ENCODE measurements around the gene MZT2A.
"Not testable (repeated sequence)": the region's sequence is repeated elsewhere in the genome, so short reads cannot be mapped to it uniquely, and the experiment has no call there.

The MZT2A gene, protein sequence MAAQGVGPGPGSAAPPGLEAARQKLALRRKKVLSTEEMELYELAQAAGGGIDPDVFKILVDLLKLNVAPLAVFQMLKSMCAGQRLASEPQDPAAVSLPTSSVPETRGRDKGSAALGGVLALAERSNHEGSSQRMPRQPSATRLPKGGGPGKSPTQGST

DNA sequence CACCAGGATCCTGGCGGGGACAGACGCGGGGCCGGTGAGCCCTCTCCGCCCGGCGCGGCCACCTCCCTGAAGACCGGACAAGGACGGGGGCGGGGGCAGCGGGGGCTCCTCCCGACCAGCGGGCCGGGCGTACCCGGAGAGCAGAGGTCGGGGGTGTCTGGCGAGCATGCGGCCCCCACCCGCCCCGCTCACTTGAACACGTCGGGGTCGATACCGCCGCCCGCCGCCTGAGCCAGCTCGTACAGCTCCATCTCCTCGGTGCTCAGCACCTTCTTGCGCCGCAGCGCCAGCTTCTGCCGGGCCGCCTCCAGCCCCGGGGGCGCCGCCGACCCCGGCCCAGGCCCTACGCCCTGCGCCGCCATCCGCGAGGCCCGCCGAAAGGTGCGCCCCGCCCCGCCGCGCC, at the start of gene MZT2A:
Gene MZT2A (minus strand): TSS at position 383 of the 403 bp plus-strand sequence. CDS start 21 bp downstream, at position 362.
- DNase-seq = not testable (repeated sequence)

DNA sequence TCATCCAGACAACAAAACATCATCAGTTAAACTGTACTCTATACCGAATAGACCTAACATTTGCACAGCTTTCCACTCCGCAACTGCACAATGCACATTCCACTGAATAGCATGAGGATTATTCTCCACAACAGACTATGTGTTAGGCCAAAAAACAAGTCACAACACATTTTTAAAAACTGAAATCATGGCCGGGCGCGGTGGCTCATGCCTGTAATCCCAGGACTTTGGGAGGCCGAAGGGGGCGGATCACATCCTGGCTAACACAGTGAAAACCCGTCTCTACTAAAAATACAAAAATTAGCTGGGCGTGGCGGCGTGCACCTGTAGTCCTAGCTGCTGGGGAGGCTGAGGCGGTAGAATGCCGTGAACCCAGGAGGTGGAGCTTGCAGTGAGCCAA, 46.7 kb upstream of the MZT2A start:
- not testable (repeated sequence) for DNase-seq

DNA sequence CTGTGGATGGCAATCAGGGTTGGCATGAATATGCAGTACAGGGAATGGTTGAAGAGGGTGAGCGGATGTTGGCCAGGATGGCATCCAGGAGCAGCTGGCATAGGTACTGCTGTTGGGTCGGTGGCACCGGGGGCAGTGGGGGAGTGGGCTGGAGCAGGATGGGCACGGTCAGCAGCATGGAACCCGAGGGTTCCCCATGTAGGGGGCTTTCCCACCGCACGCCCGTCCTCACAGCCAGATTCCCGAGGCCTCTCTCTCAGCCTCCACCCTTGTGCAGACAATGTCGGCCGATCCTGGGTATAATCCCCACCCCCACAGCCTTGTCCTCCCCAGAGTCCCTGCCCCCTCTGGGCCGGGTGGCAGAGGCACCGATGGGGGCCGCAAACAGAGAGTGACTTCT, 44.6 kb upstream of the MZT2A start:
- DNase-seq = not testable (repeated sequence)

DNA sequence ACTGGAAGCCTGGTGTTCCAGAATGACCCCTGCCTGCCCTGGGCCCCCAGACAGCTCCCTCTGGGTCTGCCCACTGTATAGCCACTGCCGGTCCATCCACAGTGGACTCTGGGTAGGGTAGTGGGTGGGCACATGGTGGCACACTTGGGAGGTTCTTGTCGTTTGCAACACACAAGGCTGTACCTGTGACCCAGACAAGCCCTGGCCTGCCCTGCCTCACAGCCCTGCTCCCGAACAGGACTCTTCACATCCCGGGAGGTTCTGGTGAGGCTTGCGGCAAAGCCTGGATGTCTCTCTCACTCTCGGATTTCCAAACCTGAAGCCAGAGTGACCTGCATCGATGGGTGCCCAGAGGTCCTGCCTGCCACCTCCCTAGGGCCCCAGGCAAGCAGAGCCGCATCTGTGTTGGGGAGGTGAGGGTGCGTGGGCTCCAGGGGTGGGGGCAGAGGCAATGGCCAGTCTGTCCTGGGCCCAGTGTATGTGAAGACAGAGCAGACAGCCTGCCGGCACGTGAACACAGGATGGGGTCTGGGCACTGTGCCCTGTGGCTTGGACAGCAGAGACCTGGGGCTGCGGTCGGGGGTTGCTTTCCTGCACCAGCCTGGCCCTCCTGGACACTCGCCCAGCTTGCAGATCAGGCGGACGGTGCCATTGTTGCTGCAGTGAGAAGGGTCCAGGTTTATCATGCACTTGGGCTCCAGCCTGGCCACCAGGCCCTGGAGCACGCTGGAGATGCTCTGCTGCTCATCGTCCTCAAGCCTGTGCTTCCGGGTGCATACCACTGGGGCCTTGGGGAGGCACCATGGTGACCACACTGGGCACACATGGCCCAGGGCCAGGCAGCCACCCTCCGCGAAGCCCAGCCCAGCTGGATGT, 44.0 kb upstream of the MZT2A start:
- not testable (repeated sequence) for DNase-seq

DNA sequence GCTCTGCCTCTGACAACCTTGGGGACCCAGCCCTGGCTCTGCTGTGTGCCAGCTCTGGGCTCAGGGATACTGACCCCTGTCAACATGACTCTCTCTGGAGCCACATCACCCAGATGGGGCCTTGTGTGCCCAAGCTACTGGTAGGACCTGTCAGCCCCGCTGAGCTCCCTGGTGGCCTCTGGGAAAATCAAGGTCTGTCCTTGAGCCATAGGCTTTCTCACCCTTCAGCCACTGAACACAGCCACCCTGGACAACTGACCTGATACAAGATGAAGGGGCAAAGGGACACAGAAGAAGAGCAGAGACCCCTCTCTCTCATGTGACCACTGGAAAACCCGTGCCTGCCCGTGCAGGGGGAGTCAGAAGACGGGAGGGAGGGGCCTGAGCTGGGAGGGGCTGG, 43.3 kb upstream of the MZT2A start:
- no peak for DNase-seq

DNA sequence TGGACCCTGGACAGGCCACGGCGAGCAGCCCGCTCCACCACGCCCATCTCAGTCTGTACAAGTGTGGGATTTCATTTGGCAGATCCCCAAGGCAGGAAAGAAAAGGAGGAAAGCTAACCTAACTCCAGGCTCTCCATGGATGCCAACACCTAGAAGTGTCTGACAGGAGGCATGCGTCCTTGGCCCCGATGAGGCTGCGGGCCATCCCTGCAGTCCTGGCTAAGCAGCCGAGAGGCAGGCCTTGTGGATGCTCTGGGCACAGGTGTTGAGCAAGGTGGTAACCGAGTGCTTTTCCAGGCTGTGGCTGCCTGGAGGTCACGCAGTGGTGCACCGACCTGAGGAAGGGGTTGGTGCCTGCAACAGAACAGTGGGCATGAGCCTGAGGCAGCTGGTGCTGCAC, 42.8 kb upstream of the MZT2A start:
- not testable (repeated sequence) for DNase-seq

DNA sequence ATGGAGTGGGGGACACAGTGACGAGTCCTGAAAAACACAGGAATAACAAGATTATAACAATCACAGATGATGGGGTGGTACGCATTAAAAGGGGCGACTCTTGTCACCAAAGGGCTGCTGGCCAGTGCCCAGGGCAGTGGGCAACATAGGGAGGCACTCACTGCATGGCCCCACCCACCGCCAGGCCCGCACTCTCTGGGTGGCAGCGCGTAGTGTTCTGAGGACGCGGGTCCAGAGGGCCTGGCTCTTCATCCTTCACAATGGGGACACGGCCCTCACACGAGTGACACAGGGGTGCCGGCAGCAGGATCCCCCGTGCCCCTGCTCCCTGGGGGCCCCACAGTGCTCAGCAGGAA, 42.1 kb upstream of the MZT2A start:
- not testable (repeated sequence) for DNase-seq

DNA sequence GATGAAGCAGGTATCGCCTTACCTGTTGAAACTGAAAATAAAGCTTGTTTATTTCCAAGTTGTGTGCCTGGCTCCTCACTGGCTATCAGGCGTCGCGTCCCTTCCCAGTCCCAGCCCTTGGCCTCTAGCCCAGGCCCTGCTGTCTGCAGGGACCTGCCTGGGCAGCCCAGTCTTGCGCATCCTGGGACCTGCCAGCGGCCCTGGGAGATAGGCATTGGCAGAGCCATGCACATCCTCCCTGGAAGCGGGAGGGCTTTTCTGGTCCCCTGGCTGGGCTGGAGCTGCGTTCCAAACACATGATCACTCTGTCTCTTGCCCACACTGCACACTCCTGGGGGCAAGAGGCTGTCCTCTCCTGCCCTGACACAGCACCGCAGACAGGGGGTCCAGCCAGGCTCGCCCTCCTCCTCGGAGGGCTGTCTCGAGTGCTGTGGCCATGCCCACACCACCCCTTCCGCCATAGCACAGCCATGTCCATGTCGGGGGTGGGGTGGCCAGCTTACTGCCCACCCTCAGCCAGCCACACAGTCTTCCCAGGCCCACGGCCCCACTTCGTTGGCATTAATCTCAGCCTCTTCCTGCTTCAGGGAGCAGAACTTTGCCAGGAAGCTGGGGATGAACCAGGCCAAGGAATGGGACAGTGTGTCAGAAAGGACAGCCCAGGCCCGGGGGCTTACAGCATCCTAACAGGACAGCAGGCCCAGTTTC, 41.6 kb upstream of the MZT2A start:
- DNase-seq = not testable (repeated sequence)

DNA sequence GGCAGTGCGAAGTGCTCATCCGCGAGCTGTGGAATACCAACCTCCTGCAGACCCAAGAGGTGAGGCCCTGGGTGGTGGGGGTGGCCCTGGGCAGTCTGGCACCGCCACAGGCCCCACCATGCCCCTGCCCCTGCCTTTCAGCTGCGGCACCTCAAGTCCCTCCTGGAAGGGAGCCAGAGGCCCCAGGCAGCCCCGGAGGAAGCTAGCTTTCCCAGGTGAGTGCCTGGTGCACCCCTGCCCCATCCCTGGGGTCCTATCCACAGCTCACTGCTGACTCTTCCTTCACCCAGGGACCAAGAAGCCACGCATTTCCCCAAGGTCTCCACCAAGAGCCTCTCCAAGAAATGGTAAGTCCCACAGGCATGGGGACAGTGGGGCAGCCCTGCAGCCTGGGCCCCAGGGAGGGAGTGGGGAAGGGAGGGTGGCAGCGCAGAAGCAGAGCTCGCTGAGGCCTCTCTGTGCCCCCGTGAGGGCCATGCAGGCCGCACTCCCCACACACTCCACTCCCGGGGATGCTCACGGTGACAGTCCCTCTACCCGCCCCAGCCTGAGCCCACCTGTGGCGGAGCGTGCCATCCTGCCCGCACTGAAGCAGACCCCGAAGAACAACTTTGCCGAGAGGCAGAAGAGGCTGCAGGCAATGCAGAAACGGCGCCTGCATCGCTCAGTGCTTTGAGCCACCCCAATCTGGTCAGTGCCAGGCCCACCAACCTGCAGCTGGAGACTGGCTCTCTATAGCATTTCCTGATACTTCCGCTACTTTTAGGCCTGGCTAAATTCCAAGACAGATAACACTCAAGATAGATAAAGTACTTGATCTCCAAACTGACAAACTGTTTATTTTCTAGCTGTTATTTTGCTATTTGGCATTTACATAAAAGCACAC, 40.8 kb upstream of the MZT2A start:
- not testable (repeated sequence) for DNase-seq

DNA sequence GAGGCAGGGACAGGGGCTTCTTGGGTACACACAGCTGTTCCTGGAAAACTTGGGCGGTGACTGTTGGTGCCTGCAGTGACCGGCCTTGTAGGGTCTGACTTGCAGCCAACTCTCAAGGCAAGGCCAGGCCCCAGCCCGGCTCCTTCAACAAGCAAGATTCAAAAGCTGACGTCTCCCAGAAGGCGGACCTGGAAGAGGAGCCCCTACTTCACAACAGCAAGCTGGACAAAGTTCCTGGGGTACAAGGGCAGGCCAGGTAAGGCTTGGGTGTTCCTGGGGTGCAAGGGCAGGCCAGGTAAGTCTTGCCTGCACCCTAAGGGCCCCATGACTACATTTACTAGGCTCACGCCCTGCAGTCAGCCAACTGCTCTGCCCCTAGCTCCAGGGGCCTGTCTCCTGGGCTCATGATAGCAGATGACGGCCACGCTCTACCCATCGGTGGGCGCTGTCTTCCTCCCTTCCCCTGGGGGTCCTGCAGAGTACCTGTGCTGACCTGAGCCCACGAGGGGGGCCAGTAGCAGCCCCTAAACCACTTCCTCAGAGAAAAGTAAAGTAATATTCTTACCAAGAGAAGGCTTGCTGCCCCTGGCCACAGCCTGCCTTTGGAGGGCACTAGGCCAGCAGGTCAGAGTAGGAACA, 39.5 kb upstream of the MZT2A start:
- DNase-seq = not testable (repeated sequence)

DNA sequence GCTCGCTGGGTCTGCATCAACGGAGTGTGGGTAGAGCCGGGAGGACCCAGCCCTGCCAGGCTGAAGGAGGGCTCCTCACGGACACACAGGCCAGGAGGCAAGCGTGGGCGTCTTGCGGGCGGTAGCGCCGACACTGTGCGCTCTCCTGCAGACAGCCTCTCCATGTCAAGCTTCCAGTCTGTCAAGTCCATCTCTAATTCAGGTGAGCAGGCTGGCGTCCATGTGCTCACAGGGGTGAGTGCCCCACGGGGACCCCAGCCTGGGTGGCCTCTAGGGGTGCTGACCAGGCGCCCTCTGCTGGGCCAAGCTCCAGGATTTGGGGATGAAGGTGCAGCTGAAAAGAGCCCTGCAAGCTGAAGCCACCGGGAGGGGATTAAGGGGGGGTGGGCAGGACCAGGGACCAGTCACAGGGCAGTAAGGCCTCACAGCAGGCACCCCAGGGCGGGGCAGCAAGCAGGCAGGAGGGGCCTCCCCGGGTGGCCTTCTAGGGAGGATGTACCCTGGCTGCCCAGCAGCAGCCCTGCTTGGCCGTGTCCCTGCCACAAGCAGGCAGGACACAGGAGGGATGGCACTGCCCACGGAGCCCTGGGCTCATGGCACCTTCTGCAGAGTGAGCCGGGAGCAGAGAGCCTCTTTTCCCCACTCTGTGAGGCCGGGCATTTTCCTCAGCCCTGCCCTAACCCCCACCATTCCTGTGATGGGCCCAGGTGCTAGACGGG, 38.6 kb upstream of the MZT2A start:
- not testable (repeated sequence) for DNase-seq

DNA sequence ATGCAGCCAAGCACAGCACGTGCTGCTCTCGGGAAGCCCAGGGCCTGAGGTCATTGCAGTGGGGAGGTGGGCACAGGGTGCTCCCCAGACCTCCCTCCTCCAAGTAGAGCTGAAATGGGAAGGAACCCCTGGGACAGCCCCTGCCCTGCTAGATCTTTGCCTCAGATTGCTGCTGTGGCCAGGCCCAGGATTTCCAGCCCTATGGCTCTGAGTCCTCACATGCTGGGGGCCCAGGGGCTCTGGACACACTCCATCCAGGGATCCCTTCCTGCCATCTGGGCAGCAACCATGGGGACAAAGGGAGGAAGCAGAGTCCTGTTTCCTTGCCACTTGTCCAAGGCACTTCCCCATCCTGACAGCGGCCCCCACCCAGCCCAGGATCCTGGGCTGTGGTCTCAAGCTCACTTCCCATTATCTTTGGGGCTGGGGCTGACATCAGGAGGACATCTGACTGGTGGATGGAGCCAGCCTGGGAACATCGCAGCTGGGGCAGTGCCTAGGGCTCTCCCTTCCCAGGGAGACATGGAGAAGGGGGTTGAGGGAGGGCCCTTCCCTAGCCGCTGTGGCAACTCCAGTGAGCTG, 37.8 kb upstream of the MZT2A start:
- DNase-seq = not testable (repeated sequence)

DNA sequence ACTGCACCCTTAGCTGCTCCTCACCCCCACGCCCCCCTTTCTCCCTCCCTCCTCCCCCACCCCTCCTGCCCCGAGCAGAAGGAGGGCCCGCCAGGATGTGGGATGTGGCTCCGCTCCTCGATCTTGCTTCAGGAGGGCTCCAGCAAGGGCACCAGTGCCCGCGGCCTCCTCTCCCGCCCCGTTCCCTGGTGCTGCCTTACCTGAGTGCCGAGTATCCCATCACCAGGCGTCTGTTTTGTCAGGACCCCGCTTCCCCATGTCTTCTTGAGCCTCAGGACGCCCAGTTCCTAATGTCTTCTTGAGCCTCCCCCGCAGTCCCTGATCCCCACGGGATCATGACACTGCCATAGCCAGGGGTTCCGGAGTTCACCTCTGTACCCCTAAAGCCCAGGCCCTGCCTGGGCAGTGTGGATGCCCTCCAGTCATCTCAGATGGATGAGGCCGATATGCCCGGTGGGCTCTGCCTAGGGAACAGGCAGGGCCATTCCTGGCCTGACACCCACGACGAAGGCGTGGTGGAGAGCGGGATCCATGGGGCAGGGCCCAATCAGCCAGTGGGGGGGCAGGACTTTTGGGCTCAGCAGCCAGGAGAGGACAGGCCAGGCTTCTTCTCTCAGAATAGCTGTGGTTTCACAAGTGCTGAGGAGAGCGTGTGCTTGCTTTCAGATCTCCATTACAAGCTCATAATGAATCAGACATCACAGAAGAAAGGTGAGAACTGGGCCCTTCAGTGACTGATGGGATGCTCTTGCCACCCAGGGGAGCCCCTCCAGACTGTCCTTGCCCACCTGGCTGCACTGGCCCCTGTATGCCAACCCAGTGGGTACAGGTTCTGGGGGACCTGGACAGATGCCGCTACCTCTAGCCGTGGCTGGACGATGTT, 37.0 kb upstream of the MZT2A start:
- DNase-seq = not testable (repeated sequence)

DNA sequence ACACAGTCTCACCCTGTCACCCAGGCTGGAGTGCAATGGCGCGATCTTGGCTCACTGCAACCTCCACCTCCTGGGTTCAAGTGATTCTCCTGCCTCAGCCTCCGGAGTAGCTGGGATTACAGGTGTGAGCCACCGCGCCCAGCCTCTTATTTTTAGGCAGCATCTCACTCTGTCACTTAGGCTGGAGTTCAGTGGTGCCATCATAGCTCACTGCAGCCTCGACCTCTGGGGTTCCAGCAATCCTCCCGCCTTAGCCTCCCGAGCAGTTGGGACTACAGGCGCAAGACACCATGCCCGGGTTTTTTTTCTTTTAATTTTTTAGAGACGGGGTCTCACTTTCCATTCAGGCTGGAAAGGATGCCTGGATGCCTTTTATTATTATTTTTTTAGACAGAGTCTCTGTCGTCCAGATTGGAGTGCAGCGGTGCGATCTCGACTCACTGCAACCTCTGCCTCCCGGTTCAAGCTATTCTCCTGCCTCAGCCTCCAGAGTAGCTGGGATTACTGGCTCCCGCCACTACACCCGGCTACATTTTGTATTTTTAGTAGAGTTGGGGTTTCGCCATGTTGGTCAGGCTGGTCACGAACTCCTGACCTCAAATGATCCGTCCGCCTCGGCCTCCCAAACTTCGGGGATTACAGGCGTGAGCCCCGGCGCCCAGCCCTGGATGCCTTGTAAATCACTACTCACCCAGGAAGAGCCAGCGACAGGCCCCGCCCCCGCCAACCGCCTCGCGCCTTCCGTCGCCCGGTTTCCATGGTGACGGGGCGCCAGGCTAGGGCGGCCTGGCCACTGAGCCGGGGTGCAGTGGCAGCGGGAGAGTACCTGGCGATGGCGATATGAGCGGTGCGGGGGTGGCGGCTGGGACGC, 35.2 kb upstream of the MZT2A start, which contains the start of gene CCDC74A:
Gene CCDC74A (plus strand): TSS at position 758 of the 871 bp plus-strand sequence. CDS start 83 bp downstream, at position 841.
- peak; percentile 62 for DNase-seq

DNA sequence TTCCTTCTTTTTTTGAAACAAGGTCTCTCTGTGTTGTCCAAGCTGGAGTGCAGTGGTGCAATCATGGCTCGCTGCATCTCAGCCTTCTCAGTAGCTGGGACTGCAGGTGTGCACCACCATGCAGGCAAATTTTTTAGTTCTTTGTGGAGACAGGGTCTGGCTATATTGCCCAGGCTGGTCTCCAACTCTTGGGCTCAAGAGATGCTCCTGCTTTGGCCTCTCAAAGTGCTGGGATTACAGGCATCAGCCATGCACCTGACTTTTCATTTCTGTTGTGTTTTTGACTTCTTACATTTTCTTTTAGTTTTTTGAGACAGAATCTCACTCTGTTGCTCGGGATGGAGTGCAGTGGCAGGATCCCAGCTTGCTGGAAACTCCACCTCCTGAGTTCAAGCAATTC, 33.1 kb upstream of the MZT2A start:
- DNase-seq = not testable (repeated sequence)

DNA sequence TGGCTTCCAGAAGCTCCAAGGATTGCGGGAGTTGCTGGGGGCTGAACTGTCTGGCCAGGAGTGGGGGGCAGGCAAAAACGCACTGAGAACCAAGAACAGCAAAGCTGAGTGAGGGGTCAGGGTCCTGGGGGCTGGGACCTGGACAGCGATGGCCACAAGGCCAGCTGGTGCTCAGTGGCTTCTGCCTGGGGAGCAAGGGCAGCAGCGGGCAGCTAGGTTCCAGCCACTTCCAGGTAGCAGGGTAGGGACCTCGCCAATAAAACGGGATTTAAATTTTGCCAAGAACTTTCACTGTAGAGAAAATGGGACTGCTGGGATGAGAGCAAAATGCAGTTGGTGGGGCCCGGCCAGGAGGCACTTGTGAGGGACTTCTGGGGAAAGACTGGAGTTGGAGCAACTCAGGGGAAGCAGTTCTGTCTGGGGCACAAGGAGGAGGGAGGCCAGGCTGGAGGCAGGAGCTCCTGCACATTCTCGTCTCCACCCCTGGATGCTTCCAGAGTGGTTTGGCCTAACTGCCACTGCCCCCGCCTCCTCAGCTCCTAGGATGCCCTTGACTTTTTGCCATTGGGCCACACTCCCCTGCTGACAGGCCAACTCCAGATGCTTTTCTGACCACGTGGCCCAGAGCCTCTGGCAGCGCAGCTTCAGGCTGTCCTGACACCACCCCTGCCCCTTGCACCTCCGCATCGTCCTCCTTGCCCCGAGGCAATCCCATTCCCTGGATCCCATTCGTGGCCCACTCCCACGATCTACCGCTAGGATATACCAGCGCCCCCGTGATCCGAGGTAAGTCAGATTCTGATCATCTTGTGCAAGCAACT, 30.0 kb upstream of the MZT2A start:
- no peak for DNase-seq

DNA sequence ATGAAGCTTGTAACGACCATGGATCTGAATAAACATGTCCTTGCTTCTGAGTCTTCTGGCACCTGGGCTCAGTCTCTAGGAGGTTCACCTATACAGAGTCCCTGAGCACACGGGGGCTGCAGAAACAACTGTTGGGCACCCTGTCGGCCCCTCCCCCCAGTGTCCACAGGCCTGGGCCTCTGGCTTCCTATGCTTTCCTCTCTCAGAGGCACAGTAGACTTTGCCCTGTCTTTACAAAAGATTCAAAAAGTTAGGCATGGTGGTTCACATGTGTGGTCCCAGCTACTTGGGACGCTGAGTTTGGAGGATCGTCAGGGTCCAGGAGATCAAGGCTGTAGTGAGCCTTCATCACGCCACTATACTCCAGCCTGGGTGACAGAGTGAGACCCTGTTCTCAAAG, 29.3 kb upstream of the MZT2A start:
- DNase-seq = not testable (repeated sequence)

DNA sequence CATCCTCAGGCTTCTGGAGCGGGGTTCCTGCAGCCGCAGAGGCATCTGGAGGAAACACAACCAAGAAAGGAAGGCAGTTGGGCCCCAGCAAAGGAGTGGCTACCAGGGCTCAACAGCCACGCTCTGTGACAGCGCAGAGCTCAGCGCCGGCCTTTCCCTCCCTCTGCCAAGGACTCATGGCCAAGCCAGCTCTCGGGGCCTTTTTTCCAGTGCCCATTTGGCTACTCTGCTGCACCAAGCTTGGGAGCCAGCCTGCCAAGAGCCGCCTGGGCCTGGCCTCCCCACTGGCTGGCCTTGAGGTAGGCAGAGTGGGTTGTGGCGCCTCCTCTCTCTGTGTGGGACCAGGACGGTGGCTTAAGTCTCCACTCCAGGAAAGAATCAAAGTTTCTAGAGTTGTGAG, 28.3 kb upstream of the MZT2A start:
- no peak for DNase-seq

Measured in NCI-H1092 treated with DMSO at 0.1 percent for 48 hours (cell line).